OCI-LY7 (cell line): ENCODE results near the gene CDRT4.

Experiments
- EZH2phosphoT487 ChIP-seq: fragments of 200-600 bp; sonication (generic); IDR thresholded peaks from 2 replicates; pipeline ENCODE4 v1.6.1; 2018; ENCODE audit warnings: low read depth, borderline replicate concordance, mild to moderate bottlenecking, mixed run types, antibody characterized with exemption, low read length, moderate library complexity, mixed read lengths
- TF ChIP-seq, protein P1 (sequence below): fragments of 200-600 bp; sonication (generic); conservative IDR thresholded peaks from 2 replicates; pipeline ENCODE4 v1.5.1; 2014; ENCODE audit warnings: mild to moderate bottlenecking, antibody characterized with exemption, low read length, moderate library complexity, mixed read lengths

DNA sequence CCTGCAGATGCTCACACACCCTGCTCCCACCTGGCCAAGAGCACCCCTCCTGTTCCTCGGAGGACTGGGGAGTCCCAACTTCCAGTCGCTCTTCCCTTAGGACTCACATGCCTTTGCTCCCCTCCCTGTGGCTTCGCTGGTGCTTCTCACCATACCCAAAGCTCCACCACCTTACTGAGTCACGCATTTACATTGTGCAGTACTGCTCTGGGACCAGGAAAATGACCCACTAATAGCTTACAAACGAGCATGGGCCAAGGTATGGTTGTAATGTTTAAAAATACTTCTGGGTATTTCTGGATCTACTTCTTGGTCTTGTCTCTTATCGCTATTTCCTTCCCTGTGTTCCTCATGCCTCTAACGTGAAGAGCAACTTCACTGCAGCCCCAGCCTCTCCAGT lies 41.0 kb upstream of the CDRT4 start:
- TF ChIP-seq, protein P1, sequence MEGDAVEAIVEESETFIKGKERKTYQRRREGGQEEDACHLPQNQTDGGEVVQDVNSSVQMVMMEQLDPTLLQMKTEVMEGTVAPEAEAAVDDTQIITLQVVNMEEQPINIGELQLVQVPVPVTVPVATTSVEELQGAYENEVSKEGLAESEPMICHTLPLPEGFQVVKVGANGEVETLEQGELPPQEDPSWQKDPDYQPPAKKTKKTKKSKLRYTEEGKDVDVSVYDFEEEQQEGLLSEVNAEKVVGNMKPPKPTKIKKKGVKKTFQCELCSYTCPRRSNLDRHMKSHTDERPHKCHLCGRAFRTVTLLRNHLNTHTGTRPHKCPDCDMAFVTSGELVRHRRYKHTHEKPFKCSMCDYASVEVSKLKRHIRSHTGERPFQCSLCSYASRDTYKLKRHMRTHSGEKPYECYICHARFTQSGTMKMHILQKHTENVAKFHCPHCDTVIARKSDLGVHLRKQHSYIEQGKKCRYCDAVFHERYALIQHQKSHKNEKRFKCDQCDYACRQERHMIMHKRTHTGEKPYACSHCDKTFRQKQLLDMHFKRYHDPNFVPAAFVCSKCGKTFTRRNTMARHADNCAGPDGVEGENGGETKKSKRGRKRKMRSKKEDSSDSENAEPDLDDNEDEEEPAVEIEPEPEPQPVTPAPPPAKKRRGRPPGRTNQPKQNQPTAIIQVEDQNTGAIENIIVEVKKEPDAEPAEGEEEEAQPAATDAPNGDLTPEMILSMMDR = no peak
- no peak for TF ChIP-seq EZH2phosphoT487
